ENCODE data around the gene SV2C. TPM values are rescaled to one million over a fixed set of nuclear protein-coding genes. Genes with fewer than 3 reads are reported as not detected.
"Not testable (repeated sequence)": the region's sequence is repeated elsewhere in the genome, so short reads cannot be mapped to it uniquely, and the experiment has no call there.

Gene SV2C
- total RNA-seq, 1 donor from 2014 or later, result not detected

DNA sequence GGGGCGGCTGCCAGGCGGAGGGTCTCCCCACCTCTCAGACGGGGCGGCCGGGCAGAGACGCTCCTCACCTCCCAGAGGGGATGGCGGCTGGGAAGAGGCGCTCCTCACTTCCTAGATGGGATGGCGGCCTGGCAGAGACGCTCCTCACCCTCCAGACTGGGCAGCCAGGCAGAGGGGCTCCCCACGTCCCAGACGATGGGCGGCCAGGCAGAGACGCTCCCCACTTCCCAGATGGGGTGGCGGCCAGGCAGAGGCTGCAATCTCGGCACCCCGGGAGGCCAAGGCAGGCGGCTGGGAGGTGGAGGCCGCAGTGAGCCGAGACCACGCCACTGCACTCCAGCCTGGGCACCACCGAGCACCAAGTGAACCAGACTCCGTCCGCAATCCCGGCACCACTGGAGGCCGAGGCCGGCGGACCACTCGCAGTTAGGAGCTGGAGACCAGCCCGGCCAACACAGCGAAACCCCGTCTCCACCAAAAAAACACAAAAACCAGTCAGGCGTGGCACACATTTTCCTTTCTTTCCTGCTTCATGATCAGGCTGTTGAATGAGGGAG is 253.1 kb downstream of the SV2C start:
- DNase-seq (ENCODE audit: low read depth in 2 of 2), result not testable (repeated sequence)

- DNase-seq (ENCODE audit: low read depth in 2 of 2), result peak; percentile 14 to 43
Measured at GRCh38 chr5:76337953-76338451, 254.8 kb downstream of the SV2C start.

GRCh38 chr5:76339919-76340318 is 256.7 kb downstream of the SV2C start:
- no peak for DNase-seq (ENCODE audit: low read depth in 2 of 2)

DNA sequence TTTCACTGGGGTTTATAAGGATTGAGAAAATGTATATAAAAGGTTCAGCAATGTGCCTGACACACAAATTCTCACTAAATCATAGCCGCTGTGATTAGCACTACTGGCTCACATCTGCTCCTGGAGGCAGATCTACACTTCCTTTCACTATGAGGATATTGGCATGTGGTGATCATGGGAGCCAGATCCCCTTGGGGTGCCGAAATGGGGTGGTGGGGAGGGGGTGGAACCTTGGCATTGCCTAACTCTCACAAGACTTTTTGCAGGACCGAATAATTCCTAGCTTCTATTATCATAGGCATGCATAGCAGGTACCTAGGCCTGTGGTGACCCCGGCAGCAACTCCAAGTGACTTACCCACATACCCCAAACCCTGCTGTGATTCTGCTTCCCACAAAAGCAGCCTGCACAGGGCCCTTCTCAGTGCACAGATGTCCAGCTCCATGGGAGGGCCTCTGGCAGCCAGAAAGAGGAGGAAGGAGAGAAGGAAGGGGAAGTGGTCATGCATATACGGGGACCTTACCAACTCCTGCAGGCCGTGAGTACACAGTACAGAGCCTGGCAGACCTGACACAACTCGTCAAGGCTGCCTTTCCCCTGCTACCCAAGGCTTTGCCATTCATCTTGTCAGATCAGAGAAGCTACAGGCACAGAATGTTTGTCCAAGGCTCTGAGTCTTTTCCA is 258.6 kb downstream of the SV2C start:
- DNase-seq (ENCODE audit: low read depth in 2 of 2), result no peak

GRCh38 chr5:76342474-76342873 is 259.3 kb downstream of the SV2C start:
- DNase-seq (ENCODE audit: low read depth in 2 of 2), result no peak

- no peak for DNase-seq (ENCODE audit: low read depth in 2 of 2)
Measured at GRCh38 chr5:76345582-76345981, 262.4 kb downstream of the SV2C start.

DNA sequence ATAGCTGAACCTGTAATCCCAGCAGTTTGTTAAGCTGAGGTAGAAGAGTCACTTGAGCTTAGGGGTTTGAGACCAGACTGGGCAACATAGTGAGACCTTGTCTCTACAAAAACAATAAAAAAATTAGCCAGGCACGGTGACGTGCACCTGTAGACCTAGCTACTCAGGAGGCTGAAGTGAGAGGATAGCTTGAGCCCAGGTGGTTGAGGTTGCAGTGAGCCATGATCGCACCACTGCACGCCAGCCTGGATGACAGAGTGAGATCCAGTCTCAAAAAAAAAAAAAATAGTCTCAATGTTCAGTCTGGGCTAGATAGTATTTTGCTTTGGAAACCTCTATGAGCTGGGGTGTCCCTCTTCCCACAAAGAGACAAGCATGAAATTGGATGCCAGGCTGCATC is 268.0 kb downstream of the SV2C start:
- DNase-seq (ENCODE audit: low read depth in 2 of 2), result no peak

- DNase-seq (ENCODE audit: low read depth in 2 of 2), result no peak
Measured at GRCh38 chr5:76351577-76351976, 268.4 kb downstream of the SV2C start.

- DNase-seq (ENCODE audit: low read depth in 2 of 2), result no peak
Measured at GRCh38 chr5:76356887-76357286, 273.7 kb downstream of the SV2C start.

DNA sequence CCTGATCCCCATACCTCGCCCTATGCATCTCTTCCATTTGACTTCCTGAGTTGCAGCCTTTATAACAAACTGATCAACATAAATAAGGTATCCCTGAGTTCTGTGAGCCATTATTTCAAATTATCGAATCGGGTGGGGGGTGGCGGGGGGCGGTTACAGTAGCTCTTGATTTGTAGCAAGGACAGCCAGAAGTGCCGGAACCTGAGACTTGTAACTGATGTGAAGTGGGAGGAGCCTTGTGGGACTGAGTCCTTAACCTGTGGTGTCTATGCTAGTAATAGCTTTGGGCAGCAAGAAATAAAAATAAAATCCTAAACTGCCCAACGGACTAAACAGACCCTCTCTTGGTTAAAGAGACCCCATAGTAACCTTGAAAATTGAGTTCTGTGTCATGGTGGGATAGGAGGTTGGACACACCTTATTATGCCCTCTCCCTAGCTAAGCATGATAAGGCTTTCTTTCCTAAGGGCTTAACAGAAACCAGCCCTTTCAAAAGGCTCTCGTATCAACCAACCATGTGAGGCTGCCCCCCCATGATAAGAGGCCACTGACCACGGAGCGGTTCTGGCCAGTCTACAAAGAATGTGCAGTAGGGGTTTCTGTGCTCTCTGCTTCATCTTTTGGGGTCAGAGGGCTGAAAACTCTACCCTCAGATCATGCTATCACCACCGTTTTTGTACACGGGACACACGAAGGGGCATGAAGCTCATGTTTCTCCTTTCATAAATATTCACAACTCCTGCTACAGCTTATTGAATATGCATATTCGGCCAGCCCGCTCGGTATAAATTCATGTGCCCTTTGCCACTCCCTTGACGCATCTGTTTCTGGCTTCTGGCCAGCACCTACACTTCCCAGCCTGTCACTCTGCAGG is 280.4 kb downstream of the SV2C start:
- DNase-seq (ENCODE audit: low read depth in 2 of 2), result no peak

GRCh38 chr5:76364226-76364589 is 281.0 kb downstream of the SV2C start:
- DNase-seq (ENCODE audit: low read depth in 2 of 2), result no peak

- DNase-seq (ENCODE audit: low read depth in 2 of 2), result no peak
Measured at GRCh38 chr5:76365561-76365960, 282.4 kb downstream of the SV2C start.

GRCh38 chr5:76366596-76366995 is 283.4 kb downstream of the SV2C start:
- DNase-seq (ENCODE audit: low read depth in 2 of 2), result no peak

- no peak for DNase-seq (ENCODE audit: low read depth in 2 of 2)
Measured at GRCh38 chr5:76367623-76368371, 284.6 kb downstream of the SV2C start.

DNA sequence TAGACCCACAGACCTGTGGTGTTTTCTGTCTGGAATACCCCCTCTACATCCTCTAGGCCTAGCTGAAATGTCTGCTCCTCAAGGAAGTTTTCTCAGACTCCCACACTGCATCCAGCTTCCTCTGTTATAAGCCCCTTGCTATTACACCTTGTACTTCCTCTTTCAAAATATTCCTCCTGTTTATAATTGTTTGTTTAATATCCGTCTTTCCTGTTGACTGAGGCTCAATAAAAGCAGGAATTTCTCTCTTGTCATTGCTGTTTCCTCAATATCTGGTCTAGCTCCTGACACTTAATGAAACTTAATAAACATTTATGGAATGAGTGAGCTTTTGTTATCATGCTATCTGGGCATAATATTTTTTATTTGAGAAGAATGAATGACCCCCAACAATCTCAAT is 285.8 kb downstream of the SV2C start:
- no peak for DNase-seq (ENCODE audit: low read depth in 2 of 2)

- not testable (repeated sequence) for DNase-seq (ENCODE audit: low read depth in 2 of 2)
Measured at GRCh38 chr5:76369668-76370067, 286.5 kb downstream of the SV2C start.

GRCh38 chr5:76371960-76372322 is 288.8 kb downstream of the SV2C start:
- peak in 1 of 2 donors; percentile 26 for DNase-seq (ENCODE audit: low read depth in 2 of 2)

DNA sequence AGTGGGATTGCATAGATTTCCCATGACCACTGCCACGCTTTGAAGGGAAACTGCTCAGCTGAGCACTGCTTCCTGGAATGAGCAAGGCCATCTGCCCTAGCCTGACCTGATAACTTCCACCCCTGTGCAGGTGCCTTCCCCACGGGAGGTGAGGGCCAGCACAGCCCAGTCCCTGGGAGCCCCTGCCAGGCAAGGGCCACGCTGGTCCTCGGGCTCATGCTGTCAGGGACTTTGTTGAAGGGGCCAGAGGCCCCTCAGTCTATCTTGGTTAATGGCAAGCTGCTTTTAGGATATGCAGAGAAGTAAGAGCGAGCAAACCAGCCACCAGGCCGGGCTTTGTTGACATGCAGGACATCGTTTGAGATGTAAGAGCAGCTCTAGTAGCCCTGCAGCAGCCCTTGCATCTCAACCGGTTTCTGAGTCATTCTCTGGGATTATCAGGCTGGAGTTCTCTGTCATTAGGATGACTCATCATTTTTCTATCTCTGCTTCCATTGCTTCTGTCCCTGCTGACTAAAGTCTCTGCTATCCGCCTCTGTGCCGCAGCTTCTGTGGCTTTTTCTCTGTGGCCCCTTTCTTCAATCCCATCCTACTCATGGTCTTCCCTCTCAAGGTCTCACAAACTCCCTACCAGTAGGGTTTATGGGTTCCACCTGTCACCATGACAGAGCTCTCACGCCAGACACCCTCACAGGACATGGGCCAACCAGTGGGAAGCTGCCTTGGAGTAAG is 289.3 kb downstream of the SV2C start:
- peak; percentile 15 to 54 for DNase-seq (ENCODE audit: low read depth in 2 of 2)

GRCh38 chr5:76376148-76376865 is 293.1 kb downstream of the SV2C start:
- DNase-seq (ENCODE audit: low read depth in 2 of 2), result no peak

DNA sequence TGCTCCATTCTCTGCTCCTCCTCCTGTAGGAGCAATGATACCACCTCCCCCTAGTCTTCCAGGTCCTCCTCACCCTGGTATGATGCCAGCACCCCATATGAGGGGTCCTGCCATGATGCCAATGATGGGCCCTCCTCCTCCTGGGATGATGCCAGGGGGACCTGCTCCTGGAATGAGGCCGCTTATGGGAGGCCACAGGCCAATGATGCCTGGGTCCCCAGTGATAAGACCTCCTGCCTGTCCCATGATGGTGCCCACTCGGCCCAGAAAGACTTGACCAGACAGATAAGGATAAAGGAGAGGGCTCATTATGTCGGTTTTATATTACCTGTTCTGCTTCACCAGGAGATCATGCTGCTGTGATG is 293.7 kb downstream of the SV2C start:
- DNase-seq (ENCODE audit: low read depth in 2 of 2), result no peak

- DNase-seq (ENCODE audit: low read depth in 2 of 2), result no peak
Measured at GRCh38 chr5:76378355-76378754, 295.2 kb downstream of the SV2C start.

All from dermis microvascular lymphatic vessel endothelial cell (primary cell).